Common myeloid progenitor, CD34-positive (primary cell): Measurements from ENCODE around the gene C2orf72.
"Not testable (repeated sequence)": the region's sequence is repeated elsewhere in the genome, so short reads cannot be mapped to it uniquely, and the experiment has no call there.

Source experiments
- CTCF ChIA-PET: fragments of 350-600 bp; sonication (Branson Sonifier 250); formaldehyde crosslinking; loops from one replicate; lab custom pipeline; 2021; ENCODE audit warnings: antibody characterized with exemption; lab: Charles Lee
- POLR2A ChIA-PET: fragments of 350-600 bp; sonication (Branson Sonifier 250); formaldehyde crosslinking; loops from one replicate; lab custom pipeline; 2021; ENCODE audit warnings: antibody characterized with exemption; lab: Charles Lee
- DNase-seq, 3 donors: peaks; one replicate each; pipeline versions ENCODE4 v3.0.0 to v3.0.0-alpha.2; 2013
- H3K27ac ChIP-seq, 2 experiments: 1 replicate in 1 of 2; 2 replicates in 1 of 2; pipeline ENCODE4 v1.7.0; 2013; ENCODE audit warnings: inconsistent platforms in 2 of 2, low read length in 2 of 2, mild to moderate bottlenecking in 2 of 2, low read depth in 1 of 2, moderate library complexity in 1 of 2; ENCODE audit not compliant: severe bottlenecking in 2 of 2, insufficient read depth in 1 of 2, poor library complexity in 1 of 2
- H3K27me3 ChIP-seq, 5 experiments: replicated peaks in 2 of 5; 1 replicate in 3 of 5; 2 replicates in 2 of 5; pipeline versions ENCODE4 v1.6.1 to v1.7.0; 2013; ENCODE audit warnings: low read length in 4 of 5, mild to moderate bottlenecking in 2 of 5, moderate library complexity in 2 of 5, inconsistent platforms in 1 of 5; ENCODE audit not compliant: insufficient read depth in 5 of 5, control insufficient read depth in 4 of 5
- H3K36me3 ChIP-seq, 4 experiments: 1 replicate in 2 of 4; 2 replicates in 2 of 4; pipeline versions ENCODE4 v1.6.1 to v1.7.0; 2013; ENCODE audit warnings: low read length in 3 of 4, control low read depth in 1 of 4, mild to moderate bottlenecking in 1 of 4; ENCODE audit not compliant: control insufficient read depth in 4 of 4, insufficient read depth in 4 of 4
- H3K4me1 ChIP-seq, 4 experiments: 1 replicate in 3 of 4; 2 replicates in 1 of 4; pipeline versions ENCODE4 v1.6.1 to v1.7.1; 2013; ENCODE audit warnings: low read length in 3 of 4, mild to moderate bottlenecking in 3 of 4, control low read depth in 1 of 4, inconsistent platforms in 1 of 4, moderate library complexity in 1 of 4; ENCODE audit not compliant: control insufficient read depth in 4 of 4, insufficient read depth in 4 of 4; ENCODE audit errors: control extremely low read depth in 1 of 4
- H3K4me3 ChIP-seq, 7 experiments: 1 replicate in 4 of 7; 2 replicates in 3 of 7; pipeline versions ENCODE4 v1.5.1 to v1.7.0; 2013; ENCODE audit warnings: mild to moderate bottlenecking in 7 of 7, low read length in 6 of 7, moderate library complexity in 6 of 7, inconsistent platforms in 2 of 7, low read depth in 2 of 7, control low read depth in 1 of 7; ENCODE audit not compliant: insufficient read depth in 4 of 7, control insufficient read depth in 1 of 7; ENCODE audit errors: extremely low read depth in 1 of 7
- H3K9me3 ChIP-seq, 5 experiments: 1 replicate in 4 of 5; 2 replicates in 1 of 5; pipeline versions ENCODE4 v1.6.1 to v1.7.1; 2013; ENCODE audit warnings: low read length in 4 of 5, mild to moderate bottlenecking in 2 of 5, inconsistent platforms in 1 of 5, low read depth in 1 of 5, moderate library complexity in 1 of 5; ENCODE audit not compliant: control insufficient read depth in 4 of 5, insufficient read depth in 2 of 5; ENCODE audit errors: control extremely low read depth in 1 of 5
- WGBS: methylation state at CpG from one replicate; pipeline ENCODE4 v1.1.5; 2013; ENCODE audit not compliant: insufficient coverage; 5-methylcytosine and 5-hydroxymethylcytosine counted together

C2orf72 gene

GRCh38 chr2:231059756-231060155, 22.4 kb downstream of the C2orf72 start:
- Histone ChIP-seq H3K27ac (no peak overlapping the region), H3K4me1 (peaks cover 10 to 39% (median 19%) of the 10 kb centered on the region in 4 experiments), H3K36me3 (peaks cover 5 to 32% (median 26%) of the 10 kb centered on the region in 4 experiments), H3K27me3 (no peaks in the 10 kb centered on the region), H3K9me3 (no peaks in the 10 kb centered on the region), H3K4me3 (no peak overlapping the region)
- POLR2A ChIA-PET: no interaction called here
- DNase-seq: no peak
- CTCF ChIA-PET: interaction anchor here (1.4 kb wide), 1 partner anchor 36 kb away, joined by 3 read pairs; no protein-coding TSS in a partner anchor
- WGBS: no CpG with 5 or more reads among the region's 2 CpGs

GRCh38 chr2:231062776-231063175, 25.5 kb downstream of the C2orf72 start:
- WGBS: no CpG with 5 or more reads among the region's 3 CpGs
- POLR2A ChIA-PET: no interaction called here
- peaks cover 13 to 51% (median 41%) of the 10 kb centered on the region in 4 experiments for H3K36me3 ChIP-seq

GRCh38 chr2:231063347-231063746, 26.0 kb downstream of the C2orf72 start:
- Histone ChIP-seq H3K27ac (no peak overlapping the region), H3K36me3 (peaks cover 17 to 56% (median 46%) of the 10 kb centered on the region in 4 experiments), H3K27me3 (no peaks in the 10 kb centered on the region), H3K4me3 (no peak overlapping the region), H3K4me1 (peaks cover 0 to 26% (median 8%) of the 10 kb centered on the region in 4 experiments), H3K9me3 (no peaks in the 10 kb centered on the region)
- peak in 1 of 3 donors; percentile 40 for DNase-seq
- ChIA-PET CTCF (interaction anchor here (0.9 to 1.8 kb wide), 2 partner anchors 9 to 10 kb away, joined by 3 to 8 read pairs; no protein-coding TSS in a partner anchor), POLR2A (no interaction called here)
- WGBS: 100% methylated on average over 1 of the region's 1 CpG

More at GRCh38 chr2:231062776-231063175, 25.5 kb downstream of the C2orf72 start:
- H3K4me1 ChIP-seq: peaks cover 5 to 31% (median 13%) of the 10 kb centered on the region in 4 experiments
- DNase-seq: no peak
- CTCF ChIA-PET: interaction anchor here (0.9 kb wide), 1 partner anchor 8 kb away, joined by 3 read pairs; no protein-coding TSS in a partner anchor
- no peak overlapping the region for H3K27ac ChIP-seq
- no peaks in the 10 kb centered on the region for H3K9me3 ChIP-seq
- H3K27me3 ChIP-seq: no peaks in the 10 kb centered on the region
- H3K4me3 ChIP-seq: no peak overlapping the region

- CTCF ChIA-PET: interaction anchor here (1.1 kb wide), 2 partner anchors 13 to 202 kb away, joined by 3 to 5 read pairs; partner anchors contain the start of gene ITM2C
- no peak for DNase-seq
- Histone ChIP-seq H3K4me3 (no peak overlapping the region), H3K9me3 (no peaks in the 10 kb centered on the region), H3K27ac (no peak overlapping the region), H3K36me3 (peaks cover 22 to 74% (median 54%) of the 10 kb centered on the region in 4 experiments), H3K4me1 (peaks cover 0 to 6% (median 2%) of the 10 kb centered on the region in 4 experiments), H3K27me3 (no peaks in the 10 kb centered on the region)
- WGBS: 100% methylated on average over 1 of the region's 1 CpG
- POLR2A ChIA-PET: no interaction called here
Observed at GRCh38 chr2:231065966-231066365, 28.6 kb downstream of the C2orf72 start.

- DNase-seq, H3K27me3 ChIP-seq, H3K4me1 ChIP-seq, H3K9me3 ChIP-seq, H3K4me3 ChIP-seq, H3K27ac ChIP-seq, POLR2A ChIA-PET: not testable (repeated sequence)
- H3K36me3 ChIP-seq: peaks cover 20 to 79% (median 51%) of the 10 kb centered on the region in 4 experiments
- WGBS: 98% methylated on average over 8 of the region's 8 CpGs
- CTCF ChIA-PET: interaction anchor here (1.0 to 2.3 kb wide), 3 partner anchors 9 to 11 kb away, joined by 5 to 7 read pairs (median 6); partner anchors contain the start of gene PSMD1
Observed at GRCh38 chr2:231067531-231067930, 30.2 kb downstream of the C2orf72 start.

- peaks cover 19 to 74% (median 50%) of the 10 kb centered on the region in 4 experiments for H3K36me3 ChIP-seq
- DNase-seq: no peak
- H3K9me3 ChIP-seq: no peaks in the 10 kb centered on the region
- H3K4me1 ChIP-seq: no peaks in the 10 kb centered on the region
- ChIA-PET CTCF (interaction anchor here (1.2 to 2.3 kb wide), 3 partner anchors 10 to 16 kb away, joined by 6 to 7 read pairs (median 7); no protein-coding TSS in a partner anchor), POLR2A (interaction anchor here (0.6 kb wide), 1 partner anchor 11 kb away, joined by 3 read pairs; no protein-coding TSS in a partner anchor)
- no peak overlapping the region for H3K4me3 ChIP-seq
- no peak overlapping the region for H3K27ac ChIP-seq
- H3K27me3 ChIP-seq: no peaks in the 10 kb centered on the region
- 100% methylated on average over 5 of the region's 5 CpGs for WGBS
Observed at GRCh38 chr2:231068525-231069222, 31.4 kb downstream of the C2orf72 start.
